HepG2 (cell line): ENCODE results near the gene CTXN1. TPM values are rescaled to one million over a fixed set of nuclear protein-coding genes. Genes with fewer than 3 reads are reported as not detected.
A peak's percentile ranks its signal among the peaks of the same experiment; 100 is the strongest.

ENCODE experiments used
- ATAC-seq: fragments of 200-7000 bp; cut with Tn5 transposase; 3 replicates; pipeline ENCODE4 v1.9.1; 2020; ENCODE audit warnings: mild to moderate bottlenecking, moderate library complexity
- BruUV-seq: library from RNA; stranded (reverse); fragments of 400-500 nt; replicated peaks from 2 replicates; lab custom pipeline; 2021; lab: Mats Ljungman, UMichigan
- CTCF ChIA-PET: fragments of 300-600 bp; formaldehyde crosslinking; extraction: SDS; loops from one replicate; lab custom pipeline; 2021; ENCODE audit warnings: low total read pairs, inconsistent platforms, low intra/inter-chr PET ratio; lab: Yijun Ruan, JAX
- POLR2A ChIA-PET: fragments of 350-600 bp; sonication (Branson Sonifier 250); formaldehyde crosslinking; loops from one replicate; lab custom pipeline; 2020; ENCODE audit warnings: antibody characterized with exemption, inconsistent platforms; lab: Yijun Ruan, JAX
- DNase-seq: peaks from one replicate; pipeline ENCODE4 v3.0.0-alpha.2; 2015; ENCODE audit warnings: low spot score
- FAIRE-seq: peaks from 3 replicates; lab custom pipeline; 2011; peaks lifted over from hg19 to GRCh38; lab: Jason Lieb, UNC
- H2AFZ ChIP-seq: one replicate; pipeline ENCODE4 v1.6.1; 2011; ENCODE audit warnings: low read length, inconsistent platforms
- H3K27ac ChIP-seq: fragments of 300-600 bp; 3 replicates; pipeline ENCODE4 v1.8.0; 2011; ENCODE audit warnings: mixed run types, mild to moderate bottlenecking, mixed read lengths, low read length, inconsistent platforms; ENCODE audit not compliant: insufficient read depth; ENCODE audit errors: extremely low read length
- H3K27me3 ChIP-seq, 2 experiments: fragments of 200-600 bp in 1 of 2; 2 replicates in 1 of 2; 3 replicates in 1 of 2; pipeline versions ENCODE4 v1.6.0 to v1.8.0; 2011; ENCODE audit warnings: low read length in 2 of 2, mild to moderate bottlenecking in 2 of 2, moderate library complexity in 2 of 2, inconsistent platforms in 1 of 2; ENCODE audit not compliant: insufficient read depth in 2 of 2, control insufficient read depth in 1 of 2
- H3K36me3 ChIP-seq, 2 experiments: fragments of 200-600 bp in 1 of 2; replicated peaks in 1 of 2; 2 replicates in 1 of 2; 3 replicates in 1 of 2; pipeline versions ENCODE4 v1.5.1 to v1.8.0; 2011; ENCODE audit warnings: low read length in 2 of 2, inconsistent platforms in 1 of 2; ENCODE audit not compliant: insufficient read depth in 2 of 2, control insufficient read depth in 1 of 2
- H3K4me1 ChIP-seq: 2 replicates; pipeline ENCODE4 v1.5.1; 2012; ENCODE audit warnings: low read length, inconsistent platforms; ENCODE audit not compliant: insufficient read depth
- H3K4me2 ChIP-seq: 2 replicates; pipeline ENCODE4 v1.6.0; 2011; ENCODE audit warnings: low read depth, low read length, inconsistent platforms
- H3K4me3 ChIP-seq, 3 experiments: fragments of 200-600 bp in 1 of 3; sonication (generic), shearing (Covaris generic) in 1 of 3; replicated peaks in 1 of 3; 2 replicates each; pipeline ENCODE4 v1.5.1; 2011 to 2016; ENCODE audit warnings: low read length in 3 of 3, inconsistent platforms in 2 of 3, low read depth in 2 of 3, mild to moderate bottlenecking in 2 of 3, control low read depth in 1 of 3, mixed read lengths in 1 of 3; ENCODE audit not compliant: insufficient read depth in 1 of 3
- H3K79me2 ChIP-seq: one replicate; pipeline ENCODE4 v1.6.1; 2011; ENCODE audit warnings: low read length, inconsistent platforms; ENCODE audit not compliant: insufficient read depth
- H3K9ac ChIP-seq: 2 replicates; pipeline ENCODE4 v1.6.0; 2011; ENCODE audit warnings: mild to moderate bottlenecking, low read depth, low read length, inconsistent platforms; ENCODE audit not compliant: insufficient read depth
- H3K9me3 ChIP-seq: 2 replicates; pipeline ENCODE4 v1.5.1; 2012; ENCODE audit warnings: mild to moderate bottlenecking, low read length
- H4K20me1 ChIP-seq: 2 replicates; pipeline ENCODE4 v1.6.0; 2011; ENCODE audit warnings: inconsistent platforms, mild to moderate bottlenecking, low read length, moderate library complexity; ENCODE audit not compliant: insufficient read depth
- AGO2 ChIP-seq: fragments of 200-400 bp; formaldehyde crosslinking; optimal IDR thresholded peaks from 2 replicates; pipeline ENCODE3; 2017; ENCODE audit warnings: mild to moderate bottlenecking, low read depth, low read length, moderate library complexity
- MTF2 ChIP-seq: sonication (generic); formaldehyde crosslinking; IDR thresholded peaks from 2 replicates; pipeline ENCODE4 v1.5.0; 2020; ENCODE audit warnings: missing genetic modification reagents, borderline replicate concordance
- PAF1 ChIP-seq: IDR thresholded peaks from 2 replicates; pipeline ENCODE4 v1.6.1; 2016; ENCODE audit warnings: missing genetic modification reagents, missing compliant biosample characterization
- RBAK ChIP-seq: sonication (generic); formaldehyde crosslinking; IDR thresholded peaks from 2 replicates; pipeline ENCODE4 v1.5.1; 2020; ENCODE audit warnings: mild to moderate bottlenecking, missing genetic modification reagents
- SALL1 ChIP-seq: sonication (generic); formaldehyde crosslinking; IDR thresholded peaks from 2 replicates; pipeline ENCODE4 v1.8.0; 2022; ENCODE audit warnings: mild to moderate bottlenecking, missing genetic modification reagents
- SMC3 ChIP-seq: IDR thresholded peaks from 2 replicates; pipeline ENCODE4 v1.6.1; 2011; ENCODE audit warnings: low read length, improper control_type of control experiment
- ZNF788 ChIP-seq: sonication (generic); formaldehyde crosslinking; IDR thresholded peaks from 2 replicates; pipeline ENCODE4 v1.5.0; 2020; ENCODE audit warnings: mild to moderate bottlenecking, missing genetic modification reagents, borderline replicate concordance
- ZNF792 ChIP-seq: IDR thresholded peaks from 2 replicates; pipeline ENCODE4 v1.6.1; 2016
- WGBS: methylation state at CpG from one replicate; pipeline ENCODE4 v1.1.6; 2017; ENCODE audit warnings: low lambda C conversion rate; 5-methylcytosine and 5-hydroxymethylcytosine counted together
- in situ Hi-C: cut with HindIII; loops from 2 replicates; pipeline ENCODE4 v1.10.0; 2017; ENCODE audit warnings: low pct_unique_long_range_greater_than_20kb; ENCODE audit not compliant: extremely low pct_ligation_motif_present
- intact Hi-C: fragments of 100-400 bp; cut with micrococcal nuclease; formaldehyde crosslinking; loops from one replicate; pipeline ENCODE4 v1.10.0; 2022; ENCODE audit not compliant: unreplicated experiment
- polyA plus RNA-seq, 8 experiments: library from polyadenylated mRNA; depleted of rRNA in 3 of 8; stranded (reverse) in 7 of 8; unstranded in 1 of 8; fragments of >200 nt; fragmentation: Illumina TruSeq in 4 of 8; extraction: Trizol in 4 of 8; gene quantifications; 2 replicates each; pipeline versions ENCODE4 v1.2.1 to v1.2.3, GENCODE V29; 2011 to 2016; ENCODE audit warnings: low read depth in 4 of 8, missing spikeins in 1 of 8, mixed read lengths in 1 of 8; ENCODE audit not compliant: insufficient read depth in 1 of 8
- total RNA-seq, 5 experiments: library from RNA; depleted of rRNA; stranded (reverse); fragments of >200 nt; fragmentation: Illumina TruSeq; extraction: Trizol; gene quantifications; 2 replicates each; pipeline ENCODE4 v1.2.3, GENCODE V29; 2016; ENCODE audit warnings: low read depth in 1 of 5
- TF ChIP-seq, protein P1 (sequence below): sonication (generic); formaldehyde crosslinking; IDR thresholded peaks from 2 replicates; pipeline ENCODE4 v1.5.0; 2020; ENCODE audit warnings: mild to moderate bottlenecking, missing genetic modification reagents
- TF ChIP-seq, protein P2 (sequence below): sonication (generic); formaldehyde crosslinking; IDR thresholded peaks from 2 replicates; pipeline ENCODE4 v1.4.0; 2020; ENCODE audit warnings: missing genetic modification reagents

Gene CTXN1
- total and polyA plus RNA-seq, 2 of the 13 experiments (the other 11 are each of a cell fraction or from before 2014, with no cell fraction given): 0.11 TPM; not detected in 1

DNA sequence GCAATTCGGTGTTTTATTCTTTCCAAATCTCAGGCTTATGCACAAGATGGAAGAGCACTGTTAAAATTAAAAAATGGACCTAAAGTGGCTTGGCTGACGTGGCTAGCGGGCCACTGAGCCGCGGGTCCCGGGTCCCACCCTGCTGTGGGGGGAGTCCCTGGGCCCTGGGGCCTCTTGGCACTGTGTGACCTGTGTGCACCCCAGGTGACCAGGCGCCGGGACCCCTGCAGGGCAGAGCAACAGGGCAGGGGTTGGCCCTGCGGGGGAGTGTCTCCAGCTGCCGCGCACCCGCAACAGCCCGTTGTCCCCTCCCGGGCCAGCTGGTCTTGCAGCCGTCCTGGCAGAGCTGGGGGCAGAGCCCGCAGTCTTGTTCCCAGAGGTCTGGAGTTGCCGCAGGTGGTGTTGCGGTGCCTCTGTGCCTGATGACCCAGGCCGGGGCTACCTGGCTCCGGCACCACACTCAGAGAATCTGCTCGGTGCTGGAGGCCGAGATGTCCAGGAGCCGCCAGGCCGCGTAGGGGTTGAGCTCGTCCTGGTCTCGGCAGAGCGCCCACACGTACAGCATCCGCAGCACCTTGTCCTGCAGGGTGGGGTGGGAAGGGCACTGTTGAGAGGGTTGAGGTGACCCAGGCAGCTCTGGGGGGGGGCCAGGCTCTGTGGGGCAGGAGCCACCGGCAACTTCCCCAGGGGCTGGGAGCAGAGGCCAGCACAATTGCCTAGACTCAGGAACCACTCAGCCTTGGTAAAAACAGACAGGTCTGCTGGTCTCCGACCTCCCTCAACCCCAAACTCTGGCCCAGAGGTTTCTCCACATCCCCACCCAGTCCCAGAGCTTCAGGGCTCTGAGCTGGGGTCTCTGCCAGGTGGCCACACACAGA, 1.0 kb upstream of the CTXN1 start:
- Histone ChIP-seq H3K9me3 (no peaks in the 10 kb centered on the region), H3K27me3 (no peaks in the 10 kb centered on the region), H3K4me1 (no peaks in the 10 kb centered on the region), H3K79me2 (no peaks in the 10 kb centered on the region), H3K4me3 (no peak overlapping the region), H4K20me1 (no peaks in the 10 kb centered on the region), H3K36me3 (peaks cover 7 to 22% of the 10 kb centered on the region in 2 experiments; a peak in 4 of 5 replicates), H3K4me2 (no peak overlapping the region), H3K9ac (no peak overlapping the region), H2AFZ (no peak overlapping the region), H3K27ac (no peak overlapping the region)
- no peak for FAIRE-seq
- no peak for DNase-seq
- intact Hi-C loops: no loop called here
- BruUV-seq: no TSS peak
- POLR2A ChIA-PET: interaction anchor here (0.8 kb wide), 1 partner anchor 16 kb away, joined by 4 read pairs; the partner anchor contains the start of gene TIMM44
- CTCF ChIA-PET: no interaction called here
- no peak for ATAC-seq
- WGBS: 96% methylated on average over 15 of the region's 32 CpGs
- in situ Hi-C loops: no loop called here
- TF ChIP-seq, protein P1, sequence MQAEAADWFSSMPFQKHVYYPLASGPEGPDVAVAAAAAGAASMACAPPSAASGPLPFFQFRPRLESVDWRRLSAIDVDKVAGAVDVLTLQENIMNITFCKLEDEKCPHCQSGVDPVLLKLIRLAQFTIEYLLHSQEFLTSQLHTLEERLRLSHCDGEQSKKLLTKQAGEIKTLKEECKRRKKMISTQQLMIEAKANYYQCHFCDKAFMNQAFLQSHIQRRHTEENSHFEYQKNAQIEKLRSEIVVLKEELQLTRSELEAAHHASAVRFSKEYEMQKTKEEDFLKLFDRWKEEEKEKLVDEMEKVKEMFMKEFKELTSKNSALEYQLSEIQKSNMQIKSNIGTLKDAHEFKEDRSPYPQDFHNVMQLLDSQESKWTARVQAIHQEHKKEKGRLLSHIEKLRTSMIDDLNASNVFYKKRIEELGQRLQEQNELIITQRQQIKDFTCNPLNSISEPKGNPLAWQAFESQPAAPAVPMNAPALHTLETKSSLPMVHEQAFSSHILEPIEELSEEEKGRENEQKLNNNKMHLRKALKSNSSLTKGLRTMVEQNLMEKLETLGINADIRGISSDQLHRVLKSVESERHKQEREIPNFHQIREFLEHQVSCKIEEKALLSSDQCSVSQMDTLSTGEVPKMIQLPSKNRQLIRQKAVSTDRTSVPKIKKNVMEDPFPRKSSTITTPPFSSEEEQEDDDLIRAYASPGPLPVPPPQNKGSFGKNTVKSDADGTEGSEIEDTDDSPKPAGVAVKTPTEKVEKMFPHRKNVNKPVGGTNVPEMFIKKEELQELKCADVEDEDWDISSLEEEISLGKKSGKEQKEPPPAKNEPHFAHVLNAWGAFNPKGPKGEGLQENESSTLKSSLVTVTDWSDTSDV (CRISPR knock-in tag): no peak
- TF ChIP-seq SALL1 (no peak), ZNF788 (CRISPR knock-in tag) (no peak), SMC3 (no peak), ZNF792 (no peak), PAF1 (CRISPR knock-in tag) (no peak), AGO2 (peak; percentile 90), MTF2 (CRISPR knock-in tag) (no peak), RBAK (CRISPR knock-in tag) (no peak)
- TF ChIP-seq, protein P2, sequence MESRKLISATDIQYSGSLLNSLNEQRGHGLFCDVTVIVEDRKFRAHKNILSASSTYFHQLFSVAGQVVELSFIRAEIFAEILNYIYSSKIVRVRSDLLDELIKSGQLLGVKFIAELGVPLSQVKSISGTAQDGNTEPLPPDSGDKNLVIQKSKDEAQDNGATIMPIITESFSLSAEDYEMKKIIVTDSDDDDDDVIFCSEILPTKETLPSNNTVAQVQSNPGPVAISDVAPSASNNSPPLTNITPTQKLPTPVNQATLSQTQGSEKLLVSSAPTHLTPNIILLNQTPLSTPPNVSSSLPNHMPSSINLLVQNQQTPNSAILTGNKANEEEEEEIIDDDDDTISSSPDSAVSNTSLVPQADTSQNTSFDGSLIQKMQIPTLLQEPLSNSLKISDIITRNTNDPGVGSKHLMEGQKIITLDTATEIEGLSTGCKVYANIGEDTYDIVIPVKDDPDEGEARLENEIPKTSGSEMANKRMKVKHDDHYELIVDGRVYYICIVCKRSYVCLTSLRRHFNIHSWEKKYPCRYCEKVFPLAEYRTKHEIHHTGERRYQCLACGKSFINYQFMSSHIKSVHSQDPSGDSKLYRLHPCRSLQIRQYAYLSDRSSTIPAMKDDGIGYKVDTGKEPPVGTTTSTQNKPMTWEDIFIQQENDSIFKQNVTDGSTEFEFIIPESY: 0 out of 2 replicates have a peak, but pooled peaks have one; percentile 26
